OCI-LY7 (cell line): Measurements from ENCODE around the gene MAGI1. TPM values are rescaled to one million over a fixed set of nuclear protein-coding genes. Genes with fewer than 3 reads are reported as not detected.

ENCODE experiments used
- BruUV-seq: library from RNA; stranded (reverse); fragments of 400-500 nt; replicated peaks from 2 replicates; lab custom pipeline; 2021; lab: Mats Ljungman, UMichigan
- CTCF ChIA-PET: fragments of 300-600 bp; sonication (Branson Sonifier 250); formaldehyde crosslinking; loops from one replicate; lab custom pipeline; 2022; ENCODE audit warnings: antibody characterized with exemption; ENCODE audit not compliant: unreplicated experiment; lab: Charles Lee
- POLR2A ChIA-PET: fragments of 300-600 bp; sonication (Branson Sonifier 250); formaldehyde crosslinking; loops from one replicate; lab custom pipeline; 2022; ENCODE audit warnings: antibody characterized with exemption; lab: Charles Lee
- DNase-seq: peaks from one replicate; pipeline ENCODE4 v3.0.0-alpha.2; 2015; ENCODE audit warnings: low spot score
- H2AFZ ChIP-seq: fragments of 200-600 bp; sonication (generic), shearing (Covaris generic); 2 replicates; pipeline ENCODE4 v1.6.1; 2014; ENCODE audit warnings: mild to moderate bottlenecking, antibody characterized with exemption, low read length, moderate library complexity
- H3K27ac ChIP-seq: fragments of 200-600 bp; sonication (generic); 2 replicates; pipeline ENCODE4 v1.5.1; 2014; ENCODE audit warnings: mixed run types, low read depth, mild to moderate bottlenecking, moderate library complexity, low read length, inconsistent platforms; ENCODE audit not compliant: poor library complexity, severe bottlenecking
- H3K36me3 ChIP-seq: fragments of 200-600 bp; sonication (generic); 2 replicates; pipeline ENCODE4 v1.6.1; 2014; ENCODE audit warnings: mild to moderate bottlenecking, antibody characterized with exemption, low read length, moderate library complexity, mixed read lengths; ENCODE audit not compliant: insufficient read depth
- H3K4me1 ChIP-seq: fragments of 200-600 bp; sonication (generic); 2 replicates; pipeline ENCODE4 v1.5.1; 2014; ENCODE audit warnings: mild to moderate bottlenecking, low read length; ENCODE audit not compliant: insufficient read depth, poor library complexity, severe bottlenecking
- H3K4me2 ChIP-seq: fragments of 200-600 bp; sonication (generic); 2 replicates; pipeline ENCODE4 v1.6.1; 2014; ENCODE audit warnings: mild to moderate bottlenecking, low read length
- H3K4me3 ChIP-seq: fragments of 200-600 bp; sonication (generic); 2 replicates; pipeline ENCODE4 v1.5.1; 2014; ENCODE audit warnings: mild to moderate bottlenecking, low read depth, low read length; ENCODE audit not compliant: poor library complexity, severe bottlenecking
- H3K79me2 ChIP-seq: fragments of 200-600 bp; sonication (generic); 2 replicates; pipeline ENCODE4 v1.6.1; 2016; ENCODE audit warnings: low read depth, mild to moderate bottlenecking, low read length, moderate library complexity, mixed read lengths; ENCODE audit not compliant: insufficient read depth
- H3K9me2 ChIP-seq: fragments of 200-600 bp; sonication (generic); 2 replicates; pipeline ENCODE4 v1.6.1; 2016; ENCODE audit warnings: mild to moderate bottlenecking, low read length, mixed read lengths; ENCODE audit not compliant: insufficient read depth
- H3K9me3 ChIP-seq: fragments of 200-600 bp; sonication (generic); 2 replicates; pipeline ENCODE4 v1.6.1; 2014; ENCODE audit warnings: mild to moderate bottlenecking, mixed run types, low read length, mixed read lengths
- H4K20me1 ChIP-seq: fragments of 200-600 bp; sonication (generic); 2 replicates; pipeline ENCODE4 v1.6.1; 2014; ENCODE audit warnings: mild to moderate bottlenecking, antibody characterized with exemption, low read length, moderate library complexity, mixed read lengths; ENCODE audit not compliant: insufficient read depth
- CTCF ChIP-seq: fragments of 200-600 bp; sonication (generic); conservative IDR thresholded peaks from 2 replicates; pipeline ENCODE4 v1.5.1; 2014; ENCODE audit warnings: mild to moderate bottlenecking, antibody characterized with exemption, low read length, moderate library complexity, mixed read lengths
- EZH2phosphoT487 ChIP-seq: fragments of 200-600 bp; sonication (generic); IDR thresholded peaks from 2 replicates; pipeline ENCODE4 v1.6.1; 2018; ENCODE audit warnings: low read depth, borderline replicate concordance, mild to moderate bottlenecking, mixed run types, antibody characterized with exemption, low read length, moderate library complexity, mixed read lengths
- intact Hi-C: fragments of 100-400 bp; cut with micrococcal nuclease; formaldehyde crosslinking; loops from one replicate; pipeline ENCODE4 v1.10.0; 2022; ENCODE audit not compliant: unreplicated experiment
- total RNA-seq, 2 experiments: library from RNA; depleted of rRNA in 1 of 2; stranded (reverse); fragments of >200 nt in 1 of 2; shearing (Covaris generic) in 1 of 2; gene quantifications; 2 replicates each; pipeline ENCODE4 v1.2.3, GENCODE V29; 2014 to 2022

MAGI1 gene
- total RNA-seq, 2 experiments from 2014 or later, result 0.63 to 2.5 TPM

GRCh38 chr3:65972765-65973164 lies 66.0 kb downstream of the MAGI1 start:
- ChIA-PET CTCF (no interaction called here), POLR2A (no interaction called here)
- no peaks in the 10 kb centered on the region for H3K4me1 ChIP-seq
- no TSS peak for BruUV-seq
- H3K4me3 ChIP-seq, result no peak overlapping the region
- H2AFZ ChIP-seq, result no peak overlapping the region
- no peak for DNase-seq
- H3K4me2 ChIP-seq, result no peak overlapping the region
- H3K9me2 ChIP-seq, result no peaks in the 10 kb centered on the region
- intact Hi-C loops, result no loop called here
- no peak overlapping the region for H3K27ac ChIP-seq
- no peaks in the 10 kb centered on the region for H3K79me2 ChIP-seq
- H4K20me1 ChIP-seq, result no peaks in the 10 kb centered on the region
- no peaks in the 10 kb centered on the region for H3K9me3 ChIP-seq
- TF ChIP-seq CTCF, result no peak
- TF ChIP-seq EZH2phosphoT487, result no peak
- no peaks in the 10 kb centered on the region for H3K36me3 ChIP-seq

- POLR2A ChIA-PET, result no interaction called here
- no peak overlapping the region for H2AFZ ChIP-seq
- CTCF ChIA-PET, result no interaction called here
- intact Hi-C loops, result no loop called here
- no TSS peak for BruUV-seq
- H4K20me1 ChIP-seq, result no peaks in the 10 kb centered on the region
- H3K79me2 ChIP-seq, result no peaks in the 10 kb centered on the region
- no peak overlapping the region for H3K4me3 ChIP-seq
- TF ChIP-seq EZH2phosphoT487, result no peak
- no peak for TF ChIP-seq CTCF
- H3K4me2 ChIP-seq, result no peak overlapping the region
- no peak overlapping the region for H3K27ac ChIP-seq
- H3K9me2 ChIP-seq, result no peaks in the 10 kb centered on the region
- no peak for DNase-seq
- H3K4me1 ChIP-seq, result no peaks in the 10 kb centered on the region
- no peaks in the 10 kb centered on the region for H3K36me3 ChIP-seq
- H3K9me3 ChIP-seq, result no peaks in the 10 kb centered on the region
These were observed 67.1 kb downstream of the MAGI1 start for GRCh38 chr3:65971293-65972252.

- TF ChIP-seq EZH2phosphoT487 (no peak), CTCF (no peak)
- no TSS peak for BruUV-seq
- H3K9me3 ChIP-seq, result no peaks in the 10 kb centered on the region
- H3K4me3 ChIP-seq, result no peak overlapping the region
- no peaks in the 10 kb centered on the region for H3K9me2 ChIP-seq
- no peak overlapping the region for H3K27ac ChIP-seq
- ChIA-PET POLR2A (interaction anchor here (0.6 kb wide), 2 partner anchors 45 to 385 kb away, joined by 3 to 4 read pairs; no protein-coding TSS in a partner anchor), CTCF (no interaction called here)
- H3K79me2 ChIP-seq, result no peaks in the 10 kb centered on the region
- no peak overlapping the region for H3K4me2 ChIP-seq
- H4K20me1 ChIP-seq, result no peaks in the 10 kb centered on the region
- no peaks in the 10 kb centered on the region for H3K4me1 ChIP-seq
- no peaks in the 10 kb centered on the region for H3K36me3 ChIP-seq
- H2AFZ ChIP-seq, result no peak overlapping the region
- intact Hi-C loops, result no loop called here
- no peak for DNase-seq
These were observed 69.7 kb downstream of the MAGI1 start for GRCh38 chr3:65968996-65969395.
